Body of pancreas (tissue), 4 donors: Measurements from ENCODE around the gene FGFBP3. TPM values are rescaled to one million over a fixed set of nuclear protein-coding genes. Genes with fewer than 3 reads are reported as not detected.

ENCODE experiments used
- ATAC-seq: fragments of 150-250 bp; one replicate; pipeline ENCODE4 v1.9.1; 2016
- DNase-seq, 4 donors: peaks; one replicate each; pipeline ENCODE4 v3.0.0-alpha.2; 2019
- H3K27ac ChIP-seq, 4 donors: fragments of 200-600 bp; sonication (generic); 1 replicate in 3 of 4; 2 replicates in 1 of 4; pipeline versions ENCODE4 v1.5.1 to v1.6.1; 2016 to 2019; ENCODE audit warnings: mild to moderate bottlenecking in 1 of 4, mixed read lengths in 1 of 4, moderate library complexity in 1 of 4
- H3K27me3 ChIP-seq, 2 donors: fragments of 200-600 bp; sonication (generic); one replicate each; pipeline ENCODE4 v1.6.0; 2016; ENCODE audit warnings: mild to moderate bottlenecking in 1 of 2
- H3K36me3 ChIP-seq, 2 donors: fragments of 200-600 bp; sonication (generic); replicated peaks in 1 of 2; 2 replicates each; pipeline ENCODE4 v1.5.1; 2016; ENCODE audit warnings: low read depth in 2 of 2; ENCODE audit not compliant: insufficient read depth in 1 of 2
- H3K4me1 ChIP-seq: fragments of 200-600 bp; sonication (generic); one replicate; pipeline ENCODE4 v1.6.0; 2016
- H3K4me3 ChIP-seq, 2 donors: fragments of 200-600 bp; sonication (generic); 1 replicate in 1 of 2; 2 replicates in 1 of 2; pipeline ENCODE4 v1.5.1; 2016 to 2019
- H3K9me3 ChIP-seq, 3 donors: fragments of 200-600 bp; sonication (generic); 1 replicate in 2 of 3; 2 replicates in 1 of 3; pipeline ENCODE4 v1.5.1; 2016
- POLR2A ChIP-seq, 3 donors: fragments of 450-650 bp; IDR thresholded peaks; one replicate each; pipeline ENCODE4 v1.6.1; 2016; ENCODE audit warnings: antibody characterized with exemption in 3 of 3, mild to moderate bottlenecking in 2 of 3
- WGBS, 2 donors: methylation state at CpG; one replicate each; pipeline ENCODE4 v1.1.5; 2017; 5-methylcytosine and 5-hydroxymethylcytosine counted together
- intact Hi-C: fragments of 100-400 bp; cut with DNase I; formaldehyde crosslinking; loops from one replicate; pipeline ENCODE4 v1.15.1; 2023
- total RNA-seq, 2 donors: library from RNA; depleted of rRNA; stranded (reverse); fragments of >200 nt; gene quantifications; one replicate each; pipeline ENCODE4 v1.1.0, GENCODE V29; 2016
- TF ChIP-seq, protein P1 (sequence below), 7 experiments: fragments of 450-650 bp in 4 of 7; fragments of 200-600 bp in 3 of 7; sonication (generic) in 3 of 7; IDR thresholded peaks; one replicate each; pipeline ENCODE4 v1.5.1; 2016 to 2019; ENCODE audit warnings: antibody characterized with exemption in 7 of 7

Gene FGFBP3
- total RNA-seq, 2 donors from 2014 or later = 2.3 to 3.4 TPM

DNA sequence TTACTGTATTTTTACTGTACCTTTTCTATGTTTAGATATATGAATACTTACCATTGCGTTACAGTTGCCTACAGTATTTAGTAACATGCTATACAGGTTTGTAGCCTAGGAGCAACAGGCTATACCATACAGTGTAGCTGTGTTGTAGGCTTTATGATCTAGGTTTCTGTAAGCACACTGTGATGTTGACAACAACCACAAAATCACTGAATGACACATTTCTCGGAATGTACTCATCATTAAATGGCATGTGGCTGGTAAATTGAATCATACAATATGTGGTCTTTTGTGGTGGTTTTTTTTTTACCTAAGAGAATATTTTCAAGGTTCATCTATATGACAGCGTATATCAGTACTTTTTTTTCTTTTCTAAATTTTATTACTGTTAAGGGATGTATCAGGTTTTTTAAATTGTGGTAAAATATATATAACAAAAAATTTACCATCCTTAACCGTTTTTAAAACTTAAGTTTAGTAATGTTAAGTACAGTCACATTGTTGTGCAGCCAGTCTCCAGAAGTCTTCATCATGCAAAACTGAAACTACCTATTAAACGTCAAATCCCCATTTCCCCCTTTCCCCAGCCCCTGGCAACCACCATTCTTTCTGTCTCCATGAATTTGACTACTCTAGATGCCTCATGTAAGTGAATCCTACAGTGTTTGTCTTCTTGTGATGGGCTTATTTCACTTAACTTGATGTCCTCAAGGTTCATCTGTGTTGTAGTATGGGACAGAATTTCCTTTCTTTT is 35.8 kb upstream of the FGFBP3 start:
- intact Hi-C loops = no loop called here
- ATAC-seq (no peak), DNase-seq (no peak)
- H3K4me1 ChIP-seq = no peaks in the 10 kb centered on the region
- TF ChIP-seq, protein P1, sequence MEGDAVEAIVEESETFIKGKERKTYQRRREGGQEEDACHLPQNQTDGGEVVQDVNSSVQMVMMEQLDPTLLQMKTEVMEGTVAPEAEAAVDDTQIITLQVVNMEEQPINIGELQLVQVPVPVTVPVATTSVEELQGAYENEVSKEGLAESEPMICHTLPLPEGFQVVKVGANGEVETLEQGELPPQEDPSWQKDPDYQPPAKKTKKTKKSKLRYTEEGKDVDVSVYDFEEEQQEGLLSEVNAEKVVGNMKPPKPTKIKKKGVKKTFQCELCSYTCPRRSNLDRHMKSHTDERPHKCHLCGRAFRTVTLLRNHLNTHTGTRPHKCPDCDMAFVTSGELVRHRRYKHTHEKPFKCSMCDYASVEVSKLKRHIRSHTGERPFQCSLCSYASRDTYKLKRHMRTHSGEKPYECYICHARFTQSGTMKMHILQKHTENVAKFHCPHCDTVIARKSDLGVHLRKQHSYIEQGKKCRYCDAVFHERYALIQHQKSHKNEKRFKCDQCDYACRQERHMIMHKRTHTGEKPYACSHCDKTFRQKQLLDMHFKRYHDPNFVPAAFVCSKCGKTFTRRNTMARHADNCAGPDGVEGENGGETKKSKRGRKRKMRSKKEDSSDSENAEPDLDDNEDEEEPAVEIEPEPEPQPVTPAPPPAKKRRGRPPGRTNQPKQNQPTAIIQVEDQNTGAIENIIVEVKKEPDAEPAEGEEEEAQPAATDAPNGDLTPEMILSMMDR (IDR thresholded peaks at IDR 0.05) = no peak
- TF ChIP-seq POLR2A (IDR thresholded peaks at IDR 0.05) = no peak
- no peak overlapping the region for H3K4me3 ChIP-seq
- no peaks in the 10 kb centered on the region for H3K9me3 ChIP-seq
- WGBS, 2 donors = 85 to 90% methylated on average over 5 of the region's 5 CpGs
- no peak overlapping the region for H3K27ac ChIP-seq
- peaks cover 0 to 7% of the 10 kb centered on the region in 2 donors for H3K36me3 ChIP-seq
- H3K27me3 ChIP-seq = no peaks in the 10 kb centered on the region

DNA sequence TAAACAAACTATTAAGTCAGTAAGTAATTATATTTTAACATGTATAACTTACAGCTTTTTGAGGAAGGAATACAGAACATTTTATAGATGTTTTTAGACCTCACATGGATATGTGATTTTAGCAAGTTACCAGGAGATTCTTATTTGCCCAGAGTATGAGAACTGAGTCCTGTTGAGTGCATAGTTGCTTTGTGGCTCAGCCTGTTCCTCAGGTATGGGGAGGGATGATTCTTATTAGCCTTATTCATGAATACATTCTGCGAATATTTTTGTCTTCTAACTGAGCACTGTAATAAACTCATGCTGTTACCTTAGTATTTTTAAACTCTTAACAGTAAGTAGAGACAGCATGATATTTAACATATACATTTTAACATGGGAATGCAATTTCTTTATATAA is 32.1 kb upstream of the FGFBP3 start:
- peaks cover 0 to 12% of the 10 kb centered on the region in 2 donors for H3K36me3 ChIP-seq
- intact Hi-C loops = no loop called here
- no peak overlapping the region for H3K27ac ChIP-seq
- H3K4me1 ChIP-seq = no peaks in the 10 kb centered on the region
- H3K9me3 ChIP-seq = no peaks in the 10 kb centered on the region
- H3K27me3 ChIP-seq = no peaks in the 10 kb centered on the region
- DNase-seq = no peak
- no peak for TF ChIP-seq POLR2A (IDR thresholded peaks at IDR 0.05)
- TF ChIP-seq, protein P1 (IDR thresholded peaks at IDR 0.05) = no peak
- ATAC-seq = no peak
- WGBS, 2 donors = 86 to 95% methylated on average over 1 of the region's 1 CpG
- H3K4me3 ChIP-seq = no peak overlapping the region

DNA sequence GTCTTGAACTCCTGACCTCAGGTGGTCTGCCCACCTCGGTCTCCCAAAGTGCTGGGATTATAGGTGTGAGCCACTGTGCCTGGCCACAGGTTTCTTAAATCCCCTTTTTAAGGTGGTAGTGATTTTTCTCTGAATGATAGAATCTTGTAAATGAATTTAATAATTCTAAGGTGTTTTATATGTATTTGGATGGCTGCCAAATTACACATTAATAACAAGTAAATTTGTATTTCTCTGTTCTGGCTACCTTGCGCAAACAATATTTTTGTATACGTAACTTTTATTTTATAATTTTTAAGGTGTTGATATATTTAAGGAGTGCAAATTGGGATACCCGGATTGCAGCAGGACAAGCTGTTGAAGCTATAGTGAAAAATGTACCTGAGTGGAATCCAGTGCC is 30.4 kb upstream of the FGFBP3 start:
- TF ChIP-seq POLR2A (IDR thresholded peaks at IDR 0.05) = no peak
- TF ChIP-seq, protein P1 (IDR thresholded peaks at IDR 0.05) = no peak
- intact Hi-C loops = no loop called here
- DNase-seq = no peak
- Histone ChIP-seq H3K4me1 (no peaks in the 10 kb centered on the region), H3K27me3 (no peaks in the 10 kb centered on the region), H3K27ac (no peak overlapping the region), H3K9me3 (no peaks in the 10 kb centered on the region), H3K4me3 (no peak overlapping the region), H3K36me3 (peaks cover 0 to 12% of the 10 kb centered on the region in 2 donors)
- 80 to 86% methylated on average over 4 of the region's 4 CpGs for WGBS, 2 donors
- no peak for ATAC-seq

DNA sequence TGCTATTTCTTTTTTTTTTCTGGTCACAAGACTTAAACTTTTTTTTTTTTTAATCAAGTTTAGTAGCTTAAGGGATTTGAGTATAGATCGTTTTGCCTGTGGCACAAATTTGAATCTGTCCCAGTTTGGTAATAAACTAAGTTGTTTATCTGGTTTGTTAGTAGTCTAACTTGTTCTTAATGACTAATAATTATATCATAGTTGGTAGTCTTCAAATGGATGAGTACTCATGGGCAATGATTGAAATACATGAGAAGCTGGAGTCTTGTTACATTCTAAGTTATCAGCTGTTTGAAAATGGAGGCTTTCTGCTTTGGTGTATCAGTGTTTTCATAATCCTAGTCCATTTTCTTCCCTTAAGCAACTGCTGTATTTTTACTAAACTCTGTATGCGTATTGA is 26.6 kb upstream of the FGFBP3 start:
- Histone ChIP-seq H3K27ac (no peak overlapping the region), H3K4me1 (peaks cover 4% of the 10 kb centered on the region), H3K4me3 (no peak overlapping the region), H3K36me3 (peaks cover 0 to 8% of the 10 kb centered on the region in 2 donors), H3K27me3 (no peaks in the 10 kb centered on the region), H3K9me3 (no peaks in the 10 kb centered on the region)
- ATAC-seq (no peak), DNase-seq (no peak)
- intact Hi-C loops = no loop called here
- no peak for TF ChIP-seq POLR2A (IDR thresholded peaks at IDR 0.05)
- TF ChIP-seq, protein P1 (IDR thresholded peaks at IDR 0.05) = no peak
- WGBS, 2 donors = 76 to 92% methylated on average over 2 of the region's 2 CpGs

DNA sequence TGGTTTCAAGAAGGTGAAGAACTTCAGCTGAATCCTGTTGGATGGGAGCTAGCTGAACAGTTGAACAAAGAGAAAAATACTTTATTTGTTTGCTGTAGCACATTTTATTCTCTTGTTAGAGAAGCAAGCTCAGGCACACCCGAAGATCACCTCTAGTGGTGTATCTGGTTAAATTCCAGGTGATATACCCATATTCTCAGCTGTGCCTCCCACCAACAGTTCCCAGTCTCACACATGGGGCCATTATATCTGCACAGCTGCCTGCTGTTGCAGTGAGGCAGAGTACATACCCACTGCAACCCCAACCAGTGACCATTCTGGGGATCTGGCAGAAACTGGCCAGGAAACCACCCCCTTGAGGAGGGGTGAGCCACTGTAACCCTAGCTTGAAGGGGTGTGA is 23.5 kb upstream of the FGFBP3 start:
- Histone ChIP-seq H3K27ac (no peak overlapping the region), H3K27me3 (no peaks in the 10 kb centered on the region), H3K9me3 (no peaks in the 10 kb centered on the region), H3K4me1 (peaks cover 22% of the 10 kb centered on the region), H3K4me3 (no peak overlapping the region), H3K36me3 (peaks cover 0 to 8% of the 10 kb centered on the region in 2 donors)
- DNase-seq (no peak), ATAC-seq (no peak)
- no peak for TF ChIP-seq POLR2A (IDR thresholded peaks at IDR 0.05)
- TF ChIP-seq, protein P1 (IDR thresholded peaks at IDR 0.05) = no peak
- WGBS, 2 donors = 56 to 93% methylated on average over 1 of the region's 1 CpG
- intact Hi-C loops = no loop called here
